ENCODE results near the gene UTP3. TPM values are rescaled to one million over a fixed set of nuclear protein-coding genes. Genes with fewer than 3 reads are reported as not detected.
A peak's percentile ranks its signal among the peaks of the same experiment; 100 is the strongest.

Gene UTP3
- total RNA-seq, 4 donors from 2014 or later: 12.4 to 17.7 (median 15.5) TPM

- H3K27ac ChIP-seq: no peak overlapping the region
Measured at GRCh38 chr4:70737006-70737405, 48.7 kb downstream of the UTP3 start.

GRCh38 chr4:70737409-70737808, 49.1 kb downstream of the UTP3 start:
- Histone ChIP-seq H3K4me1 (peaks cover 55 to 63% of the 10 kb centered on the region in 2 donors), H3K4me3 (replicated peaks in 1 of 3) (no peak overlapping the region), H3K36me3 (no peaks in the 10 kb centered on the region), H3K27ac (no peak overlapping the region), H3K9me3 (no peaks in the 10 kb centered on the region), H3K27me3 (no peaks in the 10 kb centered on the region)
- 90 to 94% methylated on average over 2 of the region's 2 CpGs for WGBS, 2 donors
- DNase-seq: no peak
- no peak for TF ChIP-seq CTCF (IDR thresholded peaks at IDR 0.05)
- no peak for TF ChIP-seq POLR2A (IDR thresholded peaks at IDR 0.05)
- intact Hi-C loops (cut with DNase I): no loop called here

More at GRCh38 chr4:70737006-70737405, 48.7 kb downstream of the UTP3 start:
- Histone ChIP-seq H3K36me3 (no peaks in the 10 kb centered on the region), H3K4me1 (peaks cover 55 to 63% of the 10 kb centered on the region in 2 donors), H3K27me3 (no peaks in the 10 kb centered on the region), H3K4me3 (replicated peaks in 1 of 3) (no peak overlapping the region), H3K9me3 (no peaks in the 10 kb centered on the region)
- WGBS, 2 donors: 74 to 86% methylated on average over 1 of the region's 1 CpG
- intact Hi-C loops (cut with DNase I): no loop called here
- DNase-seq: no peak
- no peak for TF ChIP-seq CTCF (IDR thresholded peaks at IDR 0.05)
- no peak for TF ChIP-seq POLR2A (IDR thresholded peaks at IDR 0.05)

DNA sequence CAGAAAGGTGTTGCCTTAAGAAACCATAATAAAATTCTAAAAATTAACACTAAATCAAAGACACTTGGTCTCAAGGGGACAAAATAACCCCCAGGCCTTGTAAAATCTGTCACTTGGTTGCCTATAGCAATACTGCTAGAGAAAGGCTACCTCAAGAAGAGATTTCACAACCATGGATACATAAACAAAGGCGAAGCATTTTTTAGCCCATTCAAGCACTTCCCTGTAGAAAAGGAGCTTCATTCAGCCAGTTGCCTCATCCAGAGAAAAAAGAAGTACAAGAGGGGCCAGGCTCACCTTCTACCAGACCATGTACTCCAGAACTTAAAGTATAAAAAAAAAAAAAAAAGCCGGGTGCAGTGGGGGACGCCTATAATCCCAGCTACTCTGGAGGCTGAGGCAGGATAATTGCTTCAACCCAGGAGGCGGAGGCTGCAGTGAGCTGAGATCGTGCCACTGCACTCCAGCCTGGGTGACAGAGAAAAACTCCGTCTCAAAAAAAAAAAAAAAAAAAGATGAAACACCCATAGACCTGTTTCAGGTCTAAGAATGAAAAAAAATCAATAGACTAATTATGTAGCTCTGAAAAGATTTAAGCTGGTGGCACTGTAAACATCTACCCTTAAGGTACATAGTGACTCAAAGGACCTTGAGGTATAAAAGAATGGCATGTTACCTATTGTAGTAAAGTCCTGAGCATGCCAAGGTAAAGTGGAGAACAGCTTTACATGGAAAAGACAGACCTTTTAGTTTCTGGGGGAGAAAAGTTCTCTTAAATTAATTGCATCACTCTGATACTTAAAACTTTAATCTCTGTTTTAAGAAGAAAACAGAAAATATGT, 51.4 kb downstream of the UTP3 start:
- DNase-seq: no peak
- no peaks in the 10 kb centered on the region for H3K36me3 ChIP-seq
- intact Hi-C loops (cut with DNase I): no loop called here
- 45 to 52% methylated on average over 6 of the region's 6 CpGs for WGBS, 2 donors
- H3K27me3 ChIP-seq: no peaks in the 10 kb centered on the region
- no peaks in the 10 kb centered on the region for H3K9me3 ChIP-seq
- H3K4me3 ChIP-seq (replicated peaks in 1 of 3): no peak overlapping the region
- peak overlapping the region in 2 of 3 donors; percentile 18 to 62 for H3K27ac ChIP-seq
- H3K4me1 ChIP-seq: peaks cover 43 to 53% of the 10 kb centered on the region in 2 donors
- no peak for TF ChIP-seq POLR2A (IDR thresholded peaks at IDR 0.05)
- no peak for TF ChIP-seq CTCF (IDR thresholded peaks at IDR 0.05)

Small RNA genes within 50 kb of the gene (small RNA-seq; reads per million reads assigned to genes)
- gene RNU6-520P (not detected), gene RNU6-784P (not detected)

Other genes with a start within 250 kb of the UTP3 start
- gene MUC7, start 216.3 kb upstream of the UTP3 start, total RNA-seq: not detected
- gene AMTN, start 170.0 kb upstream of the UTP3 start, total RNA-seq: not detected
- not detected for gene AMBN, start 96.3 kb upstream of the UTP3 start, total RNA-seq
- under 1 TPM in 2 of 4 donors, not detected in 2; under 0.01 to 0.10 TPM for gene ENAM, start 59.8 kb upstream of the UTP3 start, total RNA-seq
- gene JCHAIN, start 22.0 kb upstream of the UTP3 start, total RNA-seq: 100 to 1,000 TPM in 1 of 4 donors, 1 to 10 TPM in 1, under 1 TPM in 1, not detected in 1; 0.67 to 154 (median 3.7) TPM
- gene RUFY3, start 33.4 kb downstream of the UTP3 start, total RNA-seq: 100 to 1,000 TPM; 148 to 242 (median 155) TPM
- gene GRSF1, start 151.4 kb downstream of the UTP3 start, total RNA-seq: 10 to 100 TPM; 59.7 to 69.6 (median 67.0) TPM
- gene MOB1B, start 213.8 kb downstream of the UTP3 start, total RNA-seq: 10 to 100 TPM; 24.1 to 33.9 (median 29.6) TPM

Measured in thyroid gland (tissue), 4 donors.